ENCODE measurements around the gene PIK3IP1. TPM values are rescaled to one million over a fixed set of nuclear protein-coding genes. Genes with fewer than 3 reads are reported as not detected.

The PIK3IP1 gene
- total RNA-seq, 1 donor from 2014 or later = 13.4 TPM

- no peak for TF ChIP-seq CTCF (IDR thresholded peaks at IDR 0.05; ENCODE audit: unreplicated experiment)
- Mint-ChIP-seq H3K4me1 (ENCODE audit: unreplicated experiment) (peaks cover 38% of the 10 kb centered on the region), H3K27ac (ENCODE audit: unreplicated experiment) (no peak overlapping the region), H3K36me3 (ENCODE audit: low read depth, unreplicated experiment) (peaks cover 44% of the 10 kb centered on the region), H3K27me3 (ENCODE audit: unreplicated experiment) (peaks cover 12% of the 10 kb centered on the region), H3K9me3 (ENCODE audit: unreplicated experiment) (no peaks in the 10 kb centered on the region), H3K4me3 (ENCODE audit: unreplicated experiment) (no peak overlapping the region)
- no peak for DNase-seq (ENCODE audit: low spot score)
Measured at GRCh38 chr22:31339148-31339832, 47.0 kb upstream of the PIK3IP1 start.

- TF ChIP-seq CTCF (IDR thresholded peaks at IDR 0.05; ENCODE audit: unreplicated experiment) = no peak
- peaks cover 8% of the 10 kb centered on the region for H3K27me3 Mint-ChIP-seq (ENCODE audit: unreplicated experiment)
- no peak overlapping the region for H3K27ac Mint-ChIP-seq (ENCODE audit: unreplicated experiment)
- no peak overlapping the region for H3K4me3 Mint-ChIP-seq (ENCODE audit: unreplicated experiment)
- no peaks in the 10 kb centered on the region for H3K9me3 Mint-ChIP-seq (ENCODE audit: unreplicated experiment)
- H3K4me1 Mint-ChIP-seq (ENCODE audit: unreplicated experiment) = peaks cover 25% of the 10 kb centered on the region
- H3K36me3 Mint-ChIP-seq (ENCODE audit: low read depth, unreplicated experiment) = peaks cover 53% of the 10 kb centered on the region
- DNase-seq (ENCODE audit: low spot score) = no peak
Measured at GRCh38 chr22:31337178-31337577, 44.9 kb upstream of the PIK3IP1 start.

- TF ChIP-seq CTCF (IDR thresholded peaks at IDR 0.05; ENCODE audit: unreplicated experiment) = no peak
- no peaks in the 10 kb centered on the region for H3K9me3 Mint-ChIP-seq (ENCODE audit: unreplicated experiment)
- H3K36me3 Mint-ChIP-seq (ENCODE audit: low read depth, unreplicated experiment) = peaks cover 53% of the 10 kb centered on the region
- peaks cover 3% of the 10 kb centered on the region for H3K27me3 Mint-ChIP-seq (ENCODE audit: unreplicated experiment)
- H3K4me1 Mint-ChIP-seq (ENCODE audit: unreplicated experiment) = peaks cover 11% of the 10 kb centered on the region
- H3K4me3 Mint-ChIP-seq (ENCODE audit: unreplicated experiment) = no peak overlapping the region
- no peak for DNase-seq (ENCODE audit: low spot score)
- peak overlapping the region; percentile 18 for H3K27ac Mint-ChIP-seq (ENCODE audit: unreplicated experiment)
Measured at GRCh38 chr22:31334329-31334728, 42.0 kb upstream of the PIK3IP1 start.

GRCh38 chr22:31333641-31334040 is 41.4 kb upstream of the PIK3IP1 start:
- Mint-ChIP-seq H3K4me3 (ENCODE audit: unreplicated experiment) (no peak overlapping the region), H3K36me3 (ENCODE audit: low read depth, unreplicated experiment) (peaks cover 57% of the 10 kb centered on the region), H3K27ac (ENCODE audit: unreplicated experiment) (no peak overlapping the region), H3K4me1 (ENCODE audit: unreplicated experiment) (peaks cover 11% of the 10 kb centered on the region), H3K9me3 (ENCODE audit: unreplicated experiment) (no peaks in the 10 kb centered on the region), H3K27me3 (ENCODE audit: unreplicated experiment) (peaks cover 3% of the 10 kb centered on the region)
- DNase-seq (ENCODE audit: low spot score) = no peak
- no peak for TF ChIP-seq CTCF (IDR thresholded peaks at IDR 0.05; ENCODE audit: unreplicated experiment)

- H3K4me3 Mint-ChIP-seq (ENCODE audit: unreplicated experiment) = no peak overlapping the region
- TF ChIP-seq CTCF (IDR thresholded peaks at IDR 0.05; ENCODE audit: unreplicated experiment) = no peak
- no peak overlapping the region for H3K27ac Mint-ChIP-seq (ENCODE audit: unreplicated experiment)
- H3K36me3 Mint-ChIP-seq (ENCODE audit: low read depth, unreplicated experiment) = peaks cover 52% of the 10 kb centered on the region
- H3K9me3 Mint-ChIP-seq (ENCODE audit: unreplicated experiment) = no peaks in the 10 kb centered on the region
- DNase-seq (ENCODE audit: low spot score) = no peak
- H3K27me3 Mint-ChIP-seq (ENCODE audit: unreplicated experiment) = peaks cover 2% of the 10 kb centered on the region
- H3K4me1 Mint-ChIP-seq (ENCODE audit: unreplicated experiment) = peaks cover 7% of the 10 kb centered on the region
Measured at GRCh38 chr22:31332886-31333285, 40.6 kb upstream of the PIK3IP1 start.

Measured in endothelial cell (in vitro differentiated cells).